Measurements from ENCODE around the gene ZNF609. TPM values are rescaled to one million over a fixed set of nuclear protein-coding genes. Genes with fewer than 3 reads are reported as not detected.

The ZNF609 gene
- total RNA-seq, 2 donors from 2014 or later = 52.3 to 54.8 TPM

DNA sequence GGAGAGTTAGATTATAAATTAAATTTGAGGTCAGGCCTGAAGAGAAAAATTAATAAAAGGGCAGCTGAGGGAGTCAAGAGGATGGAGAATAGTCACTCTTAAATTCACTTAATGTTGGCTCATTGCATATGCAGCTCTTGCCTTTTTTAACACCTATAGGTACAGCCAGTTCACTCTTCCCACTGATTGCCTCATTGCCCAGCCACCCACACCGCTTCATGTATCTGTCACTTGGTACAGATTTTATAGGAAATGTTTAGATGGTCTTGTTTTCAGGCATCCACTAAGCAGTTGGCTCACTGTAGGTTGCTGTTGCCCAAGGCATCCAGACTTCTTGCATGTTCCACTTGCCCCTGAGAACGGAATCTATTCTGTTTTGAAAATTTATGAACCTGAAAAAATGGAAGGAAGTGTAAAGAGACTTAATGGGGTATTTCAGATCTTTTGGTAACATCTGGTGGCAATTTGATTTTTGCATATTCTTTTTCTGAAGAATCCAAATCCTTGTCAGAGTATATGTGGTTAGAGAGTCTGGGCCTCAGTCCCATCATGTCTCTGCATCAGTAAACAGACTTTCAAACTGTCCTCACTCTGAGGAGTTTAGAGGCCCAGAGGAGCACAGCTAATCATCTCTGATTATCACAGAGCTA lies 163.1 kb downstream of the ZNF609 start:
- H3K4me1 Mint-ChIP-seq = peaks cover 35% of the 10 kb centered on the region
- Histone ChIP-seq H3K4me1 (ENCODE audit: control insufficient read depth, insufficient read depth, low read length) (no peaks in the 10 kb centered on the region), H3K27ac (ENCODE audit: low read depth, low read length) (no peak overlapping the region), H3K27me3 (ENCODE audit: control insufficient read depth, insufficient read depth, low read length, poor library complexity, severe bottlenecking) (no peaks in the 10 kb centered on the region), H3K36me3 (ENCODE audit: control insufficient read depth, insufficient read depth, low read length) (peaks cover 23% of the 10 kb centered on the region), H3K4me3 (ENCODE audit: low read length) (no peak overlapping the region), H3K9ac (ENCODE audit: extremely low read depth, low read length, poor library complexity, severe bottlenecking) (no peak overlapping the region), H3K9me3 (ENCODE audit: control insufficient read depth, low read length) (no peaks in the 10 kb centered on the region)
- H3K9me3 Mint-ChIP-seq = no peaks in the 10 kb centered on the region
- H3K4me3 Mint-ChIP-seq = no peak overlapping the region
- H3K27me3 Mint-ChIP-seq (ENCODE audit: insufficient read depth) = peaks cover 9% of the 10 kb centered on the region
- peaks cover 17% of the 10 kb centered on the region for H3K36me3 Mint-ChIP-seq (ENCODE audit: low read depth)
- DNase-seq = no peak
- H3K27ac Mint-ChIP-seq = no peak overlapping the region
- no peak for TF ChIP-seq CTCF (conservative IDR thresholded peaks at IDR 0.05)
- 98 to 100% methylated on average over 2 of the region's 2 CpGs for WGBS, 2 experiments (ENCODE audit: insufficient coverage in 1 of 2, insufficient read length in 1 of 2)

GRCh38 chr15:64624242-64624641 lies 163.9 kb downstream of the ZNF609 start:
- H3K9ac ChIP-seq (ENCODE audit: extremely low read depth, low read length, poor library complexity, severe bottlenecking) = no peak overlapping the region
- Mint-ChIP-seq H3K27ac (no peak overlapping the region), H3K4me1 (peaks cover 27% of the 10 kb centered on the region), H3K27me3 (ENCODE audit: insufficient read depth) (peaks cover under 1% of the 10 kb centered on the region), H3K4me3 (no peak overlapping the region), H3K9me3 (no peaks in the 10 kb centered on the region), H3K36me3 (ENCODE audit: low read depth) (peaks cover 21% of the 10 kb centered on the region)
- WGBS, 2 experiments (ENCODE audit: insufficient coverage in 1 of 2, insufficient read length in 1 of 2) = 91 to 95% methylated on average over 2 of the region's 2 CpGs
- TF ChIP-seq CTCF (conservative IDR thresholded peaks at IDR 0.05) = no peak
- H3K4me3 ChIP-seq (ENCODE audit: low read length) = no peak overlapping the region
- no peaks in the 10 kb centered on the region for H3K4me1 ChIP-seq (ENCODE audit: control insufficient read depth, insufficient read depth, low read length)
- no peak for DNase-seq
- H3K9me3 ChIP-seq (ENCODE audit: control insufficient read depth, low read length) = no peaks in the 10 kb centered on the region
- H3K36me3 ChIP-seq (ENCODE audit: control insufficient read depth, insufficient read depth, low read length) = peaks cover 29% of the 10 kb centered on the region
- no peak overlapping the region for H3K27ac ChIP-seq (ENCODE audit: low read depth, low read length)
- H3K27me3 ChIP-seq (ENCODE audit: control insufficient read depth, insufficient read depth, low read length, poor library complexity, severe bottlenecking) = no peaks in the 10 kb centered on the region

DNA sequence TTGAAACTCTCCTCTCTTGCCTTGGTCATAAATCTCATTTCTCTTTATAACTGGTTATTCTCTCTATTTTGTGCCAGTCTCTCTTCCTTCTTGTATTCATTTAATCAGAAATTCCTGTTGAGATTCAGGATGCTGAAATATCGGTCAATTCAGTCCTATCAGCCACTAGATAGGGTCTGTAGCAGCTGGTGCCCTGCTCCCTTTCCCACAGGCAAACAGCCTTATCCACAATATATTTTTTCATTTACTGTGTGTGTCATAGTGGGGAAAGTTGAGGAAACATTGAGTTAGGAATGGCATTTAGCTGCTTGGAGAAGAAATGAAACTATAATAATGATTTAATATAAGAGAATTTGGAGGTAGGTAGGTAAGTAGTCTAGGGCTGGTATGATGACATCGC lies 168.7 kb downstream of the ZNF609 start:
- Histone ChIP-seq H3K36me3 (ENCODE audit: control insufficient read depth, insufficient read depth, low read length) (peaks cover 23% of the 10 kb centered on the region), H3K27me3 (ENCODE audit: control insufficient read depth, insufficient read depth, low read length, poor library complexity, severe bottlenecking) (no peaks in the 10 kb centered on the region), H3K9me3 (ENCODE audit: control insufficient read depth, low read length) (no peaks in the 10 kb centered on the region), H3K27ac (ENCODE audit: low read depth, low read length) (no peak overlapping the region), H3K9ac (ENCODE audit: extremely low read depth, low read length, poor library complexity, severe bottlenecking) (no peak overlapping the region), H3K4me1 (ENCODE audit: control insufficient read depth, insufficient read depth, low read length) (peaks cover 2% of the 10 kb centered on the region), H3K4me3 (ENCODE audit: low read length) (no peak overlapping the region)
- no peak for DNase-seq
- H3K4me3 Mint-ChIP-seq = no peak overlapping the region
- H3K27me3 Mint-ChIP-seq (ENCODE audit: insufficient read depth) = no peaks in the 10 kb centered on the region
- peaks cover 25% of the 10 kb centered on the region for H3K36me3 Mint-ChIP-seq (ENCODE audit: low read depth)
- TF ChIP-seq CTCF (conservative IDR thresholded peaks at IDR 0.05) = no peak
- H3K4me1 Mint-ChIP-seq = peaks cover 13% of the 10 kb centered on the region
- no peaks in the 10 kb centered on the region for H3K9me3 Mint-ChIP-seq
- H3K27ac Mint-ChIP-seq = no peak overlapping the region
- WGBS, 2 experiments (ENCODE audit: insufficient coverage in 1 of 2, insufficient read length in 1 of 2) = 94 to 100% methylated on average over 1 to 2 of the region's 2 CpGs
